IPS-NIHi7 (cell line): Measurements from ENCODE around the gene SYNE1.
"Not testable (repeated sequence)": the region's sequence is repeated elsewhere in the genome, so short reads cannot be mapped to it uniquely, and the experiment has no call there.

ENCODE experiments used
- DNase-seq: peaks from one replicate; pipeline ENCODE4 v3.0.0; 2012; ENCODE audit warnings: mixed read lengths; ENCODE audit errors: extremely low spot score

Gene SYNE1

DNA sequence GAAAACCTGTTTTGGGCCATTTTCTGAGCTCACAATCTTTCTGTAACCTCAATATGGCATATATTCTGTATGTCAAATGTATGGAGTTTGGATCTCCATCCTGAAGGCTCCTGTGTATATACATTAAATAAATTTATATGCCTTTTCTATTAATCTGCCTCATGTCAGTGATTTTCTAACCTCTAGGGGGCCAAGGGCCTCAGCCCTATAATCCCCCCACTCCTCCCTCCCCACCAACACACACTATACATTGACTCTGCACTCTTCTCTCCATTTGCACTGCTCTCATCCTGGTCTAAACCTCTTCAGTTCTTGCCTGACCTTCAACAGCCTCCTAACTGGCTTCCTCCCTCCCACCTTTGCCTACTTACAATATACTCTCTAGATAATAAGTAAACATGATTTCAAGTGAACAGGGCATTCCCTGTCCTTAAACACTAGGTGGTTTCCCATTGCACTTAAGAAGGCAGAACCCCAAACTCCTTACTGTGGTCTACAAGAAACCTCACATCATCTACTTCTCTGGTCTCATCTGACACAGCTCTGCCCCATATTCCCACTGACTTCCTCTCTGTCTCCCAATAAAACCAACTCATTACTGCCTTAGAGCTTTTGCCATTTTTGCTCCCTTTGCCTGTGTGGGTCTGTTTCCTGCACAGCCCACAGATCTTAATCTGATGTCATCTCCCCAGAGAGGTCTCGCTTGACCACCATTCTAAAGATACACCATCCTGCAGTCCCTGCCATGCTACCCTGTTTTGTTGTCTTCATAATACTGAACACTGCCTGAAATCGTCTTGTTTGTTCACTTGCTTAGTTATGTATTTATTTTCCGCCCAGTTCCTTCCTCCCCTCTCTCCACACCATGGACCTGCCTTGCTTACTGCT is 213.7 kb downstream of the SYNE1 start:
- DNase-seq = no peak

DNA sequence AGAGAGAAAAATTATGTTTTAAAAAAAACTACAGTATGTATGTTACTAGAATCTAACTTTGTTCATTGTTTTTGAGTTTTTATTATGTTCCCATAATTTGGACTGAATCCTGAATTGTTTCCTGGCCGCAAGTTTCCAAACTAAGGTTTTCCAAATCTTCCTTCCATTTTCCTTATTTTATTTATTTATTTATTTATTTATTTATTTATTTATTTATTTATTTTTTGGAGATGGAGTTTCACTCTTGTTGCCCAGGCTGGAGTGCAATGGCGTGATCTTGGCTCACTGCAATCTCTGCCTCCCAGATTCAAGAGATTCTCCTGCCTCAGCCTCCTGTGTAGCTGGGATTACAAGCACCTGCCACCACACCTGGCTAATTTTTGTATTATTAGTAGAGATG is 215.7 kb downstream of the SYNE1 start:
- not testable (repeated sequence) for DNase-seq

- DNase-seq = no peak
Measured at GRCh38 chr6:152420696-152421095, 216.5 kb downstream of the SYNE1 start.

- DNase-seq = no peak
Measured at GRCh38 chr6:152418551-152418950, 218.6 kb downstream of the SYNE1 start.

DNA sequence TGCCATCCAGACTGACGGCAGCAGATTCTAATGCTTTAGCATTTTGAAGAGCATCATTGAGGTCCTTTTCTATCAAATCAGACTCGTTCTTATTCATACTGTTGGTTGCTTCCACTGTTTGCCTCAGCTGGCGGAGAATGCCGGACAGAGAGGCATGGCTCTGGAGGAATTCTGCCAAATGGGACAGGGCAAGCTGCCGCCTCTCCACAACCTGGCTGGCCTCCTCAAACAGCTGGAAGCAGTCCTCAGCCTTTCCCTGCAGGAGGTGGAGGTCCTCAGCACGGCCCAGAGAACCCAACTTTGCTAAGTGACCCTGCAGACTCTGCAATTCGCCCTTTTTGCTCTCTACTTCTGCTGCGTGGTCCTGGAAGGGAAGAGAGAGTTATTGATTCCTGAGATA is 220.5 kb downstream of the SYNE1 start:
- no peak for DNase-seq

- no peak for DNase-seq
Measured at GRCh38 chr6:152404936-152405595, 232.1 kb downstream of the SYNE1 start.

DNA sequence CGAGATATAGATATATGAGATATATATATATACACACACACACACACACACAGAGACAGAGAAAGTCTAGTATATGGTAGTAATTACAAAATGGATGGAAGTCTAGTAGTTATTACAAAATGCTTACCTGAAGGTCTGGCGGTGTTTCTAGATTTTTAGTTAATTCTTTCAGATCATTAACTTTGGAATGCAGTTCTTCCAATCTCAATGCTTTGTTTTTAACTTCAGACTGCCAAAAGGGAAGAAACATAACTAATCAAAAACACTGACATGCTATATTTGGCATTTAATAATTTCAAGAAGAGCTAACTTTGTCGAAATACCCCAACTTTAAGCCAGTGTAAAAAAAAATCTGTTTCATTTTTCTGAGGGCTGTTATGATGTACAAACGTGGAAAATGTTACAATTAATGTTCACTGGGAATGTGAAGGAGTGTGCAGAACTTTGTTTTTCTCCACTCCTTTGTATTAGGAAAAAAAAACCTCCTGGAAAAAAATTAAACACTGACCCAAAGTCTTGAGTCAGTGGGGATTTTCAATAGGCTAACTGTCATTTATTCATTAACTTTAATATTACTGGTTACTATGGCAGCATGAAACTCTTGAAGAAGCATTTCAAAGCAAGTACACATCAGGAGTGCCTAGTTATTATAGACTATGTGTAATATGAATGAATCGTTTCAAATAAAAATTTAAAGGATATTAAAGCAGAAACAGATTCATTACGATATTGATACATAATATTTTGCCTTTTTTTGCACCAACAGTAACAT is 232.9 kb downstream of the SYNE1 start:
- DNase-seq = no peak

GRCh38 chr6:152402791-152403190 is 234.4 kb downstream of the SYNE1 start:
- no peak for DNase-seq

DNA sequence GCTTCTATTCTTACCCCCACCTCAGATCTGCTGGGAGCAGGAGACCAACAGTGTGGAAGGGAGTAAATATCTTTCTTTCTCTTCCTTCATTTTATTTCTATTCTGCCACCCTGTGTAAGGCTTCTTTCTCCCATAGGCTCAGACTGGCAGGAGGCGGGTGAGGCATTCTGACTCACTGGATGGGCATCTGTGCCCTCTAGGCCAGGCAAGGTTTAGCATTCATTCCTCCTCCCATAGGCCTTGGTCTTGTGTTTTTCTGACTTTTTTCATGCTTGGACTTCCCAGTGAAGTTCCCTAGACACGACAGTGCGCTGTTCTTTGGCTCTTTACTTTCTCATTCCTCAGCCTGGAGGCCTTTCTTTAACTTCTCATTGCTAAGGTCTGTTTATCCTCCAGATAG is 235.2 kb downstream of the SYNE1 start:
- DNase-seq = no peak

GRCh38 chr6:152399399-152399798 is 237.8 kb downstream of the SYNE1 start:
- DNase-seq = no peak

DNA sequence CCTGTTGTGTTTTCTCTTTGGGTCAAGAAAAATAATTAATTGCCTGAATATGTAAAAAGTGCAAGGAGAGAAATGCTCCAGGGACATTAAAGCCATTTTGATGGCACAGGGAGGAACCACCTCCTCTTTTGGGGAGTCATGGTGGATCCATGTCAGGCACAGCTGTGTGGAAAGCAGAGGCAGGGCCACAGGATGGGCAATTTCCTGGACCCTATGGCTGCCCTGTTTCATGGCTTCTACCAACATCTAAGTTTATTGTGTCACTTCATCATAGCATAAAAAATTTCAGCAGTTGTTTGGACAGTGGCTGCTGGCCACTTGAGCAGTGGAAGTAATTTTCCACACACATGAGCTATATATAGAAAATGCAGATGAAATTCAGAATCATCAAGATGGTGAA is 238.2 kb downstream of the SYNE1 start:
- DNase-seq = no peak

GRCh38 chr6:152398316-152398715 is 238.8 kb downstream of the SYNE1 start:
- no peak for DNase-seq

- DNase-seq = no peak
Measured at GRCh38 chr6:152394303-152394702, 242.9 kb downstream of the SYNE1 start.

DNA sequence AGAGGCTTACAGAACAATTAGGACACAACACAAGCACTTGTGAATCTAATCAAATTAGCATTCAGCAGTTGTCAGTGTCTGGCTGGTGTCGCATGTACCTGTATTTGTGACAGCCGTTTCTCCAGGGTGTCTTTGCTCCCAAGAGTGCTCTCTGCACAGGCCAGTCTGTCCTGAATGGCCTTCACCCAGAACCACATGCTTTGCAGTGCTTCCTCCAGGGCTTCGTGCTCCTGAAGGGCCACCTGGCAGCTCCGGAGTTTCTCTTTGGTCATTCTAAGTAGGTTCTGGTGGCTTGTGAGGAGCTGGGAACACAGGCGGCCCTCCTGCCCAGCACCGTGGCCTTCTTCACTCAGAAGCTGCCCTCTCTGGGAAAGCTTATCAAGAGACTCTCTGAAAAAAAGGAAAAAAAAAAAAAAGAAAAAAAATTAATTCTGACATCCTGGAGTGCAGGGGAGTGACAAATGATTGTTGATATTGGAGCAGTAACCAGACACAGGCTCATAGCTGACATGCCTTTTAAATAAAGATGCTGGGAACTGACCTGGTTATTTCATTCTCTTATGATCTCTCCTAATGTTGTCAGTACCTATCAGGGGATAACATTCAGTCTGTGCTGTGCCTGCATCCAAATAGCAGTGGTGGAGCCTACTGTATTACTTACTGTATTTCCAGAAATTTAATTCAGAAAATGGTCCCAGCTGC is 245.8 kb downstream of the SYNE1 start:
- no peak for DNase-seq

DNA sequence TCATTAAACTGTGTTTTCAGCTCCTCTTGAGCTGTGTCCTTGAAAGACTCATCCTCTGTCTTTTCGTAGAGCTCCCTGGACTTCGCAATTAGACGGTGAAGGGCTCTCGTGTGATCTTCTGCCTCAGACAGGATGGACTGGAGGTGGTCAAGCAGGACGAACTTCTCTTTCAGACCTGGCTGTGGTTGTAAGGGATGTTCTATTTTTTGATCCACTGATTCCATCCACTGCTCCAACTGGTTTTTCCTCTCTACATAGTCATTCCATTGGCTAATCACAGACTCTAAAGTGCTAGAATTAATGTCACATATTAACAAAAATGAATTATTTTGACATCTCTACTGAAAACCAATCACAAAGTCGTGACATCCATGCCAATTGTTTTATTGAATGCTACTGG is 250.1 kb downstream of the SYNE1 start:
- DNase-seq = no peak

GRCh38 chr6:152386131-152386530 is 251.0 kb downstream of the SYNE1 start:
- no peak for DNase-seq

DNA sequence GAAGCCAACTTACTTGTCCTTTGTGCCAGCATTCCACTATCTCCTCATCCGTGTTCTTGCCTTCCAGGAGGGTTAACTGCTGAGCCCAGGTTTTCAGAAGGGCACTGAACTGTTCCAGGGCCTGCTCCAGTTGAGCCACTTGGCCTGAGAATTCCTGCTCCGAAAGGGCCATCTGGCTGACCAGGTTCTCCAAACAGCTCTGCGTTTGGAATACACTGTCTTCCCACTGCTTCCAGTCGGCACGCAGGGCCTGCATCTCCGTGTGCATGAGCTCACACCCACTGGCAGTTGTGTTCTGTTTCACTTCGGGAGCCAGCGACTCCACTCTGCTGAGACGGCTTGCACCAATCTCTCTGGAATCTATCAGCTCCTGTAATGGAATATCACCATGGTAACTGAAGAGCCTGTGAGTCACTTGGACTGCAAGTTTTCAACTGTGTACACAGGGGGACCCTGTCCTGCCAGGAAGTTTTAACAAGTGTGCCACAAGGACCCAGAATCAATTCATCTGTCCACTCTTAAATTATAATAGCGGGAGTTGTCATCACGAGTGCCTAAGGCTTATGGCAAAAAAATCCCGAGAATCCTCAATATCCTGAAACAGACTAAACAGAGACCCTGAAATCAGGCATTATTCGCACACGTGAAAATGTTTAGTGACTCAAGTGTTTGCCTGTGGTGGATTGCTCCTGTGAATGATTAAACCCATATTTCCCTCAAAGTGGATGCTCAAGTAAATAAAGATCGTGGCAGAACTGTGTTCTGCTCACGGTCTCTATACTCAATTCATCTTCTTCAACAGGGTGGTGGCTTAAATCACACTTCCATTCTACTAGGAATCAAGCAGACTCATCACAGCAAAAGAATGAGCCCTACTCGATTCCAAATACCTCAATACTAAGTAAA is 255.9 kb downstream of the SYNE1 start:
- DNase-seq = peak; percentile 20

DNA sequence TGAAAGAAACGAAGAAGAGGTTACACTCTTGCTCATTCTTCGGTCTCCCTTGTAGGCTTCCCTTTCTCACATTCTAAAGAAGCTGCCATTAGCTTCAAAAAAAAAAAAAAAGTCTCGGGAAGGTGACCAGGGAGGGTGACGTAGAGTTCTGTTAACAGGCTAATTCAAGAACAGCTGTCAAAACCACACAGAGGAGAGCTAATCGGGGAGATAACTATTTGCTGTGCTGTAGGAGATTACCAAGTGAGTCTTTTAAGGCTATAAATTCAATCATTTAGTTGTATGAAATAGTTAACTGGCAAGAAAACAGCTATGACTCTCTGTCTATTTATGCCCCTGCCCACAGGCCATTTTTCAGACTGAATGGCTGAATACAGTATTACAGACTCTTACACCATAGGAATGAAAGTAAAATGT is 256.8 kb downstream of the SYNE1 start:
- no peak for DNase-seq

DNA sequence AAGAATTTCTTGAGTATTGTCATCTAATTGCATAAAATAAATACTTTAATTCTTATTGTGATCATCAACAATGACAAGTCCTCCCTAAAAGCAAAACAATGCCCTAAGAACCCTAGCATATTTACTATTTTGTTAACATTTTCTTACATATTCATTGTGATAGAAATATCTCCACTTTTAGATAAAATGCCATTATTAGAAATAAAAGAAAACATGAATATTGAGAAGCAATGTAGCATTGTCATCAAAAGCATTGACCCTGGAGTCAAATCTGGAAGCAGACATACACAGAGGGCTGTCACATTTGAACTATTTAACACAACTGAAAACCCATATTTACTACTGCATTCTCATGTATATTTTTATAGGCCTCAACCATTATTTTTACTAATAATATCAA is 257.7 kb downstream of the SYNE1 start:
- DNase-seq = no peak

DNA sequence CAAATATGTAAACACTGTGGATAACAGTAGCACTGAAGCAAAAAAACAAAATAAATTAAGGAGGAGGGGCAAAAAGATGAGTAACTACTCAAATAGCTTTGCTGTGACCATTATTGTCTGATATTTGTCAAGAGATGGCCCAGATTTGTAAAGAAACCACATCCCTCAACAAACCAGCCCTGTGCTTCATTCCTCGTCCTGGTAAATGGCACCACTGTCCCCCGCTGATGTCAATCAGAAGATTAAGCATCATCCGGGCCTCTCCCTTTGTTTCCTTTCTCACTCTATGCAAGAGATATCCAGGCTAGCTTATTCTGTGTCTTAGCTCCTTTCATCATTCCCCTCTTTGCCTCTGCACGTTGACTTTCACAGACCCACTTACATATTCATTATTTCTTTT is 259.0 kb downstream of the SYNE1 start:
- no peak for DNase-seq

- DNase-seq = no peak
Measured at GRCh38 chr6:152375197-152375596, 262.0 kb downstream of the SYNE1 start.
